Fibroblast of peridontal ligament (primary cell): ENCODE results near the gene SYT1.

Source experiments
- DNase-seq: peaks from one replicate; pipeline ENCODE4 v3.0.0-alpha.2; 2010; ENCODE audit errors: extremely low read depth

Gene SYT1

GRCh38 chr12:78891646-78892353 is 27.2 kb downstream of the SYT1 start:
- DNase-seq = no peak

- DNase-seq = peak; percentile 76
These were observed 33.8 kb downstream of the SYT1 start for GRCh38 chr12:78898416-78898815.

GRCh38 chr12:78914859-78915331 is 50.3 kb downstream of the SYT1 start:
- DNase-seq = no peak

GRCh38 chr12:78916845-78917480 is 52.4 kb downstream of the SYT1 start:
- DNase-seq = peak; percentile 5

- DNase-seq = no peak
These were observed 52.9 kb downstream of the SYT1 start for GRCh38 chr12:78917513-78917912.

GRCh38 chr12:78918268-78918667 is 53.7 kb downstream of the SYT1 start:
- DNase-seq = no peak

- DNase-seq = peak; percentile 44
These were observed 63.9 kb downstream of the SYT1 start for GRCh38 chr12:78928200-78929074.

- DNase-seq = no peak
These were observed 64.5 kb downstream of the SYT1 start for GRCh38 chr12:78929075-78929418.

- no peak for DNase-seq
These were observed 67.0 kb downstream of the SYT1 start for GRCh38 chr12:78931466-78931990.

GRCh38 chr12:78933014-78933413 is 68.4 kb downstream of the SYT1 start:
- DNase-seq = no peak

- no peak for DNase-seq
These were observed 73.9 kb downstream of the SYT1 start for GRCh38 chr12:78938341-78939084.

- DNase-seq = no peak
These were observed 85.0 kb downstream of the SYT1 start for GRCh38 chr12:78949532-78949931.

- DNase-seq = peak; percentile 5
These were observed 87.4 kb downstream of the SYT1 start for GRCh38 chr12:78951803-78952551.

- no peak for DNase-seq
These were observed 88.0 kb downstream of the SYT1 start for GRCh38 chr12:78952552-78952929.

- DNase-seq = no peak
These were observed 94.4 kb downstream of the SYT1 start for GRCh38 chr12:78958941-78959340.

GRCh38 chr12:78959556-78959955 is 95.0 kb downstream of the SYT1 start:
- peak; percentile 4 for DNase-seq

- DNase-seq = no peak
These were observed 96.6 kb downstream of the SYT1 start for GRCh38 chr12:78961171-78961570.

GRCh38 chr12:78963439-78964227 is 99.1 kb downstream of the SYT1 start:
- DNase-seq = peak; percentile 18

- DNase-seq = no peak
These were observed 99.9 kb downstream of the SYT1 start for GRCh38 chr12:78964521-78964920.

- DNase-seq = no peak
These were observed 101.5 kb downstream of the SYT1 start for GRCh38 chr12:78966062-78966461.
